Amniotic stem cell (primary cell): Measurements from ENCODE around the gene ARHGEF39.
"Not testable (repeated sequence)": the region's sequence is repeated elsewhere in the genome, so short reads cannot be mapped to it uniquely, and the experiment has no call there.

Experiments
- DNase-seq: peaks from one replicate; lab custom pipeline; 2025; lab: John Stamatoyannopoulos, UW

ARHGEF39 gene

DNA sequence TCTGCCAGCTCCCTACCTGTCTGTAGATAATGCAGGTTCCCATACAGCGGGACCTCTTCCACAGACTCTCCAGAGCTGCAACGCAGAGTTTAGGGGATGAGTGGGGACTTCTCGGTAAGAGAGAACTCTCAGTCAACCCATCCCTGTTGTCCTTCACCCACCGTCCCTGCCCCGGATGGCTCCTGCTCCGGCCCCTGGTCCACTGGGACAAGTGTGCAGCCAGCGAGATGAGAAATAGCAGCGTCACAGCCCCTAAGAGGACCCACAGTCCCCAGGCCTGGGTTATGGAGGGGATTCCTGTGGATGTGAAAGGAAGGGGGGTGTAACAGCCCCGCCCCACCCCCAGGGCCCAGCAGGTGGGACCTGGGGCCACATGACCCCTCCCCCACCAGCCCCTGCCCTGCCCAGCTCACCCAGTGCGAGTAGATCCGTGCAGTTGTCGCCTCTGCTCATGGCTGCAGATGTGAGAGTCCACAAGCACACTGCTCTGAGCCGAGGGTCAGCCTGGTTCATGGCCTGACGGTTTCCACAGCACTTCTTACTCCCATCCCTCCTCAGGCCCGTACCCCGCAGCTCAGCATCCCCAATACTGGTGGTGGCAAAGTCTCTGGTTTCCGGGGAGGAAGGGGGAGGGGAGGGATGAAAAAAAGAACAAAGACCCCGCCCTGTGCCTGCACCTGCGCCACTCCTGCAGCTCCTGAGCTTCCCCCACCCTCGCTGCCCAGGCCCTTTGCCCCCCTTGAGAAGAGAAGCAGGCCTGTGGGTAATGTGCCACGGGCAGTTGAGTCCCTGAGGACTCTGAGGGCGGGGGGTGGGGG is 14.4 kb downstream of the ARHGEF39 start, which contains the start of gene SIT1:
Gene SIT1 (minus strand): TSS at position 591 of the 818 bp plus-strand sequence. CDS start 78 bp downstream, at position 513.
- DNase-seq = no peak

GRCh38 chr9:35649431-35650340 is 15.3 kb downstream of the ARHGEF39 start:
- no peak for DNase-seq

- DNase-seq = peak; percentile 79
These were observed 18.3 kb downstream of the ARHGEF39 start for GRCh38 chr9:35646533-35647265.

DNA sequence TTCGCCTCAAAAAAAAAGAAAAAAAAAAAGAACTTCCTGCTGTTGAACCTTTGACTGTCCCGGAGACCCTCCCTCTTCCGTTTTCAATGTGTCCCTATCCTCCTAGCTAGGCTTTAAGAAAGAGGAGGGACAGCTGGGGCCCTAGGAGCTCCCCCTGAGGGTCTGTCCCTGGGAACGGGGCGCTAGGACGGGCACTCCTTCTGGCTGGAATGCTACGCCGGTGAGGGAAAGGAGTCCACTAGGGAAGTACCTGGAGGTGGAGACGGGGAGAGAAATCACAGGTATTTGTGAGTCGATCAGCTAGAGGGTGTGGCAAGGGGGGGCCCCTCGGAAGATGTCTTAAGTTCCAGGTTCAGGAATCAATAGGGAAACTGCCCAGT is 18.9 kb downstream of the ARHGEF39 start:
- DNase-seq = no peak

DNA sequence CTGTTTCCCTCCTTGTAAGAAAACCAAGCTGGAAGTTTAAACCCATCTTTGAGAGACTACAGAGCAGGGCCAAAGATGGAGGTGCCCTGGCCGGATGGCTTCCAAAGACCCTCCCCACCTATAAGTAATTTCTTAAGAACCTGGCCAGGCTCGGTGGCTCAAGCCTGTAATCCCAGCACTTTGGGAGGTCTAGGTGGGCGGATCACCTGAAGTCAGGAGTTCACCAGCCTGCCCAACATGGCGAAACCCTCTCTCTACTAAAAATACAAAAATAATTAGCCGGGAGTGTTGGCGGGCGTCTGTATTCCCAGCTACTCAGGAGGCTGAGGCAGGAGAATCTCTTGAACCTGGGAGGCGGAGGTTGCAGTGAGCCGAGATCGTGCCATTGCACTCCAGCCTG is 19.3 kb downstream of the ARHGEF39 start:
- DNase-seq = not testable (repeated sequence)

- DNase-seq = no peak
These were observed 21.9 kb downstream of the ARHGEF39 start for GRCh38 chr9:35643046-35643445.

DNA sequence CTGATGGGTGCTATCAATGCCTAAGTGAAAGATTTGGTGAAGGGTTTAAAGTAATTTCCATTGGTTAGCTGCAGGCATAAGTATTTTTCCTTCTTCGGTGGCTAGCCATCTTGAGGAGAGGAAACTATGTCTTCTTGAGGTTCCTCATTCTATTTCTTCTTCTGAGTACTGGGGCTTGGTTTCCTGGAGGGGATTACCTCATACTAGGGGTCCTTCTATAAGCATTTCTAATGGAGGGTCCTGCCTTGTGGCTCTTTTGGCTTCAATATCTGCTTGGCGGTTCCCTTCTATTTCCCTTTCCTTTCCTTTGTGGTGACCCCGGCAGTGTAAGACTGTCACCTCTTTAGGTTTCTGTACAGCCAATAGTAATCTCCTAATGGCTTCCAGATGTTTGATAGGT is 23.5 kb downstream of the ARHGEF39 start:
- not testable (repeated sequence) for DNase-seq

GRCh38 chr9:35640431-35640830 is 24.6 kb downstream of the ARHGEF39 start:
- not testable (repeated sequence) for DNase-seq

DNA sequence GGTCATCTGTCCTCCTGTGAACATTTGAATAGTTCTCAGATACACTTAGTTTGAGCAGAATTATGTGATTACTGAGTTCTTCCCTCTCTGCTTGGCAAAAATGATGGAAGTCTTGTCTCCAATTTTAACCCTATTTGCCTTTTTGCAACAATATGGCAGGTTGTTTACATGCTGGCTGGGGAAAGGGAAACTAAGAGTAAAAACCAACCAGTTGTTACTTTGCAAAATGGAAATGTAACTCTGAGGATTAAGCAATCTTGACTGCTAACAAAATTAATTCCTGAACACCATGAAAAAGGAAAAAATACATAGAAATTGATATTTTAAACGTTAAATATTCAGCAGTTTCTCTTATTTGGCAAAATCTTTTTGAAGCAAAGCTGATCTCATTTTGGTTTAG is 25.4 kb downstream of the ARHGEF39 start:
- no peak for DNase-seq

DNA sequence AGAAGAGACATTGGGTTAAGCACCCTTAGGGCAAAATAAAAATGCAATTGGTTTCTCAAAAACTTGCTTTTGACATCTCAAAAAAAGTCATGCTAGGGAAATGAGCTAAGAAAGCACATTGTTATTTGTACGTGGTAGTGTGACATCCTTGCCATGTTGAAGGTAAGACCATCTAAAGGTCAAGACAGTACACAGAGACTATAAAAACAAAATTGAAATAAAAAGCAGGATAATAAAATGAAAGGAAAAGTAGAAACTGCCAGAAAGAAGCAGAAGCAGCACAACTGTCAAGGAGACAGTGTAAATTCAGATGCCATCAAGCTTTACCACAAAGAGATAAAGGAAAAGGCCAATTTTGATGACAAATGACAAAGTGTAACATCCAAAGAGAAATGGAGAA is 25.8 kb downstream of the ARHGEF39 start:
- DNase-seq = not testable (repeated sequence)

- not testable (repeated sequence) for DNase-seq
These were observed 26.2 kb downstream of the ARHGEF39 start for GRCh38 chr9:35638751-35639150.

DNA sequence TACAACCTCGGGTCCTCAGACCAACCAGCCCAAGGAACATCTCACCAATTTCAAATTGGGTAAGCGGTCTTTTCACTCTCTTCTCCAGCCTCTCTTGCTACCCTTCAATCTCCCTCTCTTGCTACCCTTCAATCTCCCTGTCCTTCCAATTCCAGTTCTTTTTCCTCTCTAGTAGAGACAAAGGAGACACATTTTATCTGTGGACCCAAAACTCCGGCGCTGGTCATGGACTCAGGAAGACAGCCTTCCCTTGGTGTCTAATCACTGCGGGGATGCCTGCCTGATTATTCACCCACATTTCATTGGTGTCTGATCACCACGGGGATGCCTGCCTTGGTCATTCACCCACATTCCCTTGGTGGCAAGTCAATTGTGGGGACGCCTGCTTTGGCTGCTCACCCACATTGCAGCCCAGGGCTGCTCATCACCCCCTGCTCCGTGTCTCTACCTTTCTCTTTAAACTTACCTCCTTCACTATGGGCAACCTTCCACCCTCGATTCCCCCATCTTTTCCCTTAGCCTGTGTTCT is 27.5 kb downstream of the ARHGEF39 start:
- not testable (repeated sequence) for DNase-seq

DNA sequence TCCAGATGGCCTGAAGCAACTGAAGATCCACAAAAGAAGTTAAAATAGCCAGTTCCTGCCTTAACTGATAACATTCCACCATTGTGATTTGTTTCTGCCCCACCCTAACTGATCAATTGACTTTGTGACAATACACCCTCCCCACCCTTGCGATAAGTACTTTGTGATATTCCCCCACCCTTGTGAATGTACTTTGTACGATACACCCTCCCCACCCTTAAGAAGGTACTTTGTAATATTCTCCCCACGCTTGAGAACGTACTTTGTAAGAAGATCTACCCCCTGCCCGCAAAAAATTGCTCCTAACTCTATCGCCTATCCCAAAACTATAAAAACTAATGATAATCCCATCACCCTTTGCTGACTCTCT is 28.1 kb downstream of the ARHGEF39 start:
- DNase-seq = not testable (repeated sequence)

DNA sequence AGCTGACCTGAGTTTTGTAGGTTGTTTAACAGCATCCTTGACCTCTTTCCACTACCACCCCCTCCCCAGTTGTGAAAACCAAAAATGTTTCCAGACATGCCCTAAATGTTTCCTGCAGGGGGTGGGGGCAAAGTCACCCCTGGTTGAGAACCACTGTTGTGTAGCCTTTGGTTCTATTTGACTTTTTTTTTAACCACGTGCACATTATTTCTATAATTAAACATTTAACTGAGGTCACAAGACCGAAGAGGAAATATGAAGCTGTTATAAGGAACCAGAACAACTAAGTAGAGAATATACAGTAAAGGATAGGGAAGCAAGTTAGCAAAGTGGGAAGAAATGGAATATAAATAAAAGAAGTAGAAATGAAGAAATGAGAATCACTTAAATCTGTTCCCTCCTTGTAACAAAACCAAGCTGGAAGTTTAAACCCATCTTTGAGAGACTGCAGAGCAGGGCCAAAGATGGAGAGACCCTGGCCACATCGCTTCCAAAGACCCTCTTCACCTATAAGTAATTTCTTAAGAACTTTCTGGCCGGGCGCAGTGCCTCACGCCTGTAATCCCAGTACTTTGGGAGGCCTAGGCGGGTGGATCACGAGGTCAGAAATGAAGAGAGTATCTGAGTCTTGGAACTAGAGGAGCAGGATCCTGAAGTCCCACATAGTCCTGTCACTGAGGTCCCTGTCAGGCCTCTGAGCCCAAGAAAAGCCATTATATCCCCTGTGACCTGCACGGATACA is 28.7 kb downstream of the ARHGEF39 start:
- DNase-seq = no peak

DNA sequence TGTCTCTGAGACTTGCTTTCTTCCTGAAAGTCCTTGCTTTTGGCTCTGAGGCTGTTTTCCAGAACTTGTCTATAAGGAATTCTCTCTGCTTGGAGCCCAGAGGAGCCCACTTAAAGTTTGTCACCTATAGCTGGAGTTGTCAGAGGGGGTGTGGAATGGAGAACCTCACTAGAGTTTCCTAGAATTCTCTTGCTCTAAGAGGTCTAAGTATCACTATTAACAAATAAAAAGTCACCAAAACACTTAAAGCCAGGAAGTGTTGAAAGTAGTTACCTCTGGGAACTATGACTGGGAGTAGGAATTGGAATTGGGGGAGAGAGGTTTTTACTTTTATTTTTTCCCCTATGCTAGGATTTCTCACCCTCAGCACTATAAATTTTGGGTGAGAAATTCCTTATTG is 29.3 kb downstream of the ARHGEF39 start:
- DNase-seq = no peak

DNA sequence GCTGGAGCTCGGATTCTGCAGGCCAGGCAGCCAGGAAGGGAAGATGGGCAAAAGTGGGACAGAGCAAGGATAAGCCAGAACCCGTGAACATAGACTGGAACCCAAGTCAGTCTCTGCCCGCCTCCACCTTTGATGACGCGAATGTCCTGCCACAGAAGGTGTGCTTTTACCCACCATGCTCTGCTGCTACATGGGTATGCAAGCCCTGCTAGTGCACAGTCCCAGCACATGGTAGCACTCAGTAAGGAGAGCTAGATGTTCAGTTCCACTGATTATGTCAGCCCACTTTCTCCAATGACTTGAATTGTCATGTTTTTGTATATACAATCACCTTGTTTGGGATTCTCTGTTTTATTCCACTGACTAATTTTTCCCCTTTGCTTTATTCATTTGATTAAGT is 35.4 kb downstream of the ARHGEF39 start:
- no peak for DNase-seq

DNA sequence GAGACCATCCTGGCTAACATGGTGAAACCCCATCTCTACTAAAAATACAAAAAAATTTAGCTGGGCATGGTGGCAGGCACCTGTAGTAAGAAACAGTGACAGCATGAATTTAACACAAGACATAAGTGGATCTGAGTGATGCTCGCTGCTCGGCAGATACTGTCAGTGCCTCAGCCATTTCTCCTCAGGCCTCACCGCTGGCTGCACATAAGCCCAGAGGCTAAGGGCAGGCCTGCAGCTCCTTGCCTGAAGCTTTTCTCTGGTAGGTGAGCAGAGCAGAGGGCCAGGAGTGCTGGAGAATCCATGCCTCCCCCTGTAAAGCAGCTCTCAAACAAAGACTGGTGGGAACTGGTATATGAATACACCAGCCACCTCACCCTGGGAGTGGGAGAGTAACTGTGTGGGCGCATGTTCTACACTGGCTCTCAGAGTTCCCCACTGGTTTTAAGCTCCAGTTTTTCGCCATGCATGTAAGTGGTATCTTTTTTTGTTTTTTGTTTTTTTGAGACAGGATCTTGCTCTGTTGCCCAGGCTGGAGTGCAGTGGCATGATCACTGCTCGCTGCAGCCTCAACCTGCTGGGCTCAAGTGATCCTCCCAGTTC is 36.5 kb downstream of the ARHGEF39 start:
- no peak for DNase-seq

DNA sequence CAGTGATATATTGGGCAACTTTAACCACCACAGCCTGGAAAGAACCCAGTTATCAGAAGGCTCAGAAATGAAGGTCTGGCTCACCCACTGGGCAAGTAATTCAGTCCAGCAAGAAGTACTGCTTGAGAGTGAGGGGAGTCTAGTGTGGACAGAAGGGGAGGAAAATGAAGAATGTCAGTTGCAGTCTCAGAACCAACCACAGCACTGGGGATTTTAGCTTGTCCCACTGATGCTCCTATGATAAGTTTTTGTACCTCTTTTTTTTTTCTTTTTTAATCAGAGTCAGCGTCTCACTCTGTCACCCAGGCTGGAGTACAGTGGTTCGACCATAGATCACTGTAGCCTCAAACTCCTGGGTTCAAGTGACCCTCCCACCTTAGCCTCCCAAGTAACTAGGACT is 37.4 kb downstream of the ARHGEF39 start:
- no peak for DNase-seq

GRCh38 chr9:35619800-35620158 is 45.2 kb downstream of the ARHGEF39 start:
- no peak for DNase-seq

GRCh38 chr9:35618854-35619799 is 45.9 kb downstream of the ARHGEF39 start:
- DNase-seq = no peak
